Stimulated activated CD4-positive, alpha-beta T cell treated with anti-CD3 and anti-CD28 coated beads, Interleukin-2, amount 100 ng/mL, for 24 hours (primary cell): ENCODE measurements around the gene MTCL3.
"Not testable (repeated sequence)": the region's sequence is repeated elsewhere in the genome, so short reads cannot be mapped to it uniquely, and the experiment has no call there.

Experiments
- DNase-seq, 2 donors: peaks; one replicate each; pipeline ENCODE4 v3.0.0-alpha.2; 2020

The MTCL3 gene

GRCh38 chr6:127464881-127465459 lies 54.2 kb downstream of the MTCL3 start:
- peak; percentile 71 to 77 for DNase-seq

- no peak for DNase-seq
These were observed 54.8 kb downstream of the MTCL3 start for GRCh38 chr6:127464161-127464880.

GRCh38 chr6:127463056-127463455 lies 56.1 kb downstream of the MTCL3 start:
- no peak for DNase-seq

- DNase-seq: no peak
These were observed 56.8 kb downstream of the MTCL3 start for GRCh38 chr6:127462376-127462775.

- no peak for DNase-seq
These were observed 58.7 kb downstream of the MTCL3 start for GRCh38 chr6:127460465-127460864.

- DNase-seq: no peak
These were observed 59.9 kb downstream of the MTCL3 start, which contains the start of gene KIAA0408 for GRCh38 chr6:127459231-127459641. TSS of gene KIAA0408 (minus strand) at chr6:127459389. CDS start at chr6:127453981, 5,408 bp downstream.

GRCh38 chr6:127458817-127459216 lies 60.3 kb downstream of the MTCL3 start:
- DNase-seq: no peak

- DNase-seq: no peak
These were observed 60.9 kb downstream of the MTCL3 start for GRCh38 chr6:127458222-127458621.

GRCh38 chr6:127457456-127458064 lies 61.6 kb downstream of the MTCL3 start:
- DNase-seq: no peak

- no peak for DNase-seq
These were observed 62.7 kb downstream of the MTCL3 start for GRCh38 chr6:127456465-127456864.

GRCh38 chr6:127453845-127454619 lies 65.1 kb downstream of the MTCL3 start:
- no peak for DNase-seq

- no peak for DNase-seq
These were observed 66.3 kb downstream of the MTCL3 start for GRCh38 chr6:127452803-127453202.

GRCh38 chr6:127451388-127451787 lies 67.7 kb downstream of the MTCL3 start:
- DNase-seq: no peak

- DNase-seq: no peak
These were observed 71.4 kb downstream of the MTCL3 start for GRCh38 chr6:127447780-127448179.

GRCh38 chr6:127446356-127446755 lies 72.8 kb downstream of the MTCL3 start:
- DNase-seq: no peak

GRCh38 chr6:127441881-127442280 lies 77.3 kb downstream of the MTCL3 start:
- no peak for DNase-seq

- no peak for DNase-seq
These were observed 79.4 kb downstream of the MTCL3 start for GRCh38 chr6:127439718-127440117.

- DNase-seq: no peak
These were observed 82.5 kb downstream of the MTCL3 start for GRCh38 chr6:127436578-127437110.

- no peak for DNase-seq
These were observed 83.4 kb downstream of the MTCL3 start for GRCh38 chr6:127435626-127436220.

- DNase-seq: no peak
These were observed 84.5 kb downstream of the MTCL3 start for GRCh38 chr6:127434651-127435050.

GRCh38 chr6:127428562-127428961 lies 90.6 kb downstream of the MTCL3 start:
- DNase-seq: not testable (repeated sequence)

GRCh38 chr6:127423921-127424320 lies 95.2 kb downstream of the MTCL3 start:
- no peak for DNase-seq
